GM18498 (cell line): ENCODE results near the gene CDC34.

ENCODE experiments used
- ATAC-seq: cut with Tn5 transposase; IDR thresholded peaks from one replicate; pipeline ENCODE4 v1.9.1; 2021; ENCODE audit warnings: mild to moderate bottlenecking, moderate library complexity; ENCODE audit not compliant: unreplicated experiment

CDC34 gene

DNA sequence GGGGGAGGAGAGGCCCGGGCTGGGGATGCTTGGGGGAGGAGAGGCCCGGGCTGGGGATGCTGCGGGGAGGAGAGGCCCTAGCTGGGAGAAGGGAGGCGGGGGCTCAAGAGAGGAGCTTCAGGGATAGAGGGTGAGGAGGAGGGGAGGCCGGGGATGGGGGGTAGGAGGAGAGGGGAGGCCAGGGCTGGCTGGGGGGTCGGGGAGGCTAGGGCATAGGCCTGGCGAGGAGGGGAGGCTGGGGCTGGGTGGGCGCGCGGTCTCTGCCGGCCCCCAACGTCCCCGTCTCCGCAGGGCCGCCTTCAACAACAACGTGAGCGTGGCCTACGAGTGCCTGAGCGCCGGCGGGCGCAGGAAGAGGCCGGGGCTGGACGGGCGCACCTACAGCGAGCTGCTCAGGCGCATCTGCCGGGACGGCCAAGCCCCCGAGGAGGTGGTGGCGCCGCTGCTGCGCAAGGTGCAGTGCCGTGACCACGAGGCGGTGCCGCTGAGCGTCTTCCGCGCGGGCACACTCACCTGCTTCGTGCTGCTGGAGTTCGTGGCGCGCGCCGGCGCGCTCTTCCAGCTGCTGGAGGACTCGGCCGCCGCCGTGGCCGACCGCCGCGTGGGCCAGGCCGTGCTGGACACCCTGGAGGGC lies 12.8 kb upstream of the CDC34 start:
- no peak for ATAC-seq

DNA sequence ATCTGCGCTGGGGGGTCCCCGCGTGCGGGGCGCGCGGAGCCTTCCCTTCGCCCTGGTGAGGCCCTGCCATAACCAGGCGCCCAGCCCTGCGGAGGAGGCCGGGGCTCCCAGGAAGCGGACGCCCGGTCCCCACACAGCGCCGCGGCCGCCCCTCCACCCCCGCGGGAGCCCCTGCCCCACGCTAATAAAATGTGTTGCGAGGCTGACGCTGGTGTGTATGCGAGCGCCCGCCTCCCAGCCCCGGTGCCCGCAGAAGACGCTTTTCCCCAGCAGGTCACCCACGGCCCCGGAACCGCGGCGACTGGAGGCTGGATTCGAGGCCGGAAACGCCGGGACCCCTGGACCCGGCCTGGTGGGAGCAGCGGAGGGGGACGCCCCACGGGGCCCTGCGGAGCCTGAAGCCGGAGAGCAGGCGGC lies 12.1 kb upstream of the CDC34 start:
- ATAC-seq: no peak

DNA sequence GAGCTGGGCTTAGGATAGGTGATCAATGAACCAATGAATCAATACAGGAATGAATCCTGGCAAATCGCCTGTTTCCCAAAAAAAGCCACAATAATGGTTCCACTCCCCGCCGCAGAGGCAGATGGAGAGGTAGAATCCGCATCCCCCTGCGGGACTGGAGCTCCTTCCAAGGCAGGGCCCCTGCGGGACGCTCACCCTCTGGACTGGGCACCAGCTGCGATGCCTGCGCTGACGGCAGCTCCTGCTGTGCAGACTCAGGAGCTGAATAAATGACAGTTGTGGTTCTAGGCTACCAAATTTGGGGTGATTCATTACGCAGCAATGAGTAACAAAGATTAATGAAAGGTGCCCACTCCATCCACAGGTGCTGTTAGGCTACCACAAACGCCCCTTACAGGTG lies 8.8 kb upstream of the CDC34 start:
- ATAC-seq: no peak

DNA sequence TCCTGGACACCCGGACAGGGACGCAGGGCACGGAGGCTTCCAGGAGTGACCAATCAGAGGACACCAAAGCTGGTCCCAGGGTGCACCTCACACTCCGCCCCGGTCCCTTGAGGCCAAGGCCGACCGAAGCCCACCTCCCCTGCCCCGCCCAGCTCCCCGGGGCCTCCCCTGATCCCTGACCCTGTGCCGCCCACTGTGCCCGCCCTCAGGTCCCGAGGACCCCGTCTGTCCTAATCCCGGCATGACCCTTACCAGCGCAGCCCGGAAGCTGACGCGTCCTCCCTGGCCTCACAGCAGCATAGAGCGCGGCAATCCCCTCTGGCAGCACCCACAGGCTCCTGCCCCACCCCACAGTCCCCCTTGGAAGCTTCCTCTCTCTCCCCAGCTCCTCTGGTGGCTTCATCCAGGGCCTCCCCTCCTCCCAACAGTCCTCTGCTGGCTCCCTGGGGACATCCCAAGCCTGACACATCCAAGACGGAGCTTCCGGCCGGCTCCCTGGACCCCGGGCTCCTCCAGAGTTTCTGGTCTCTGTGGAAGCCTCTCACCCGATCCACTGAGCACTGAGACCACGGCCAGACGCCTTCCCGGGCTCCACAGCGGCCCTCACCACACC lies 7.4 kb upstream of the CDC34 start:
- no peak for ATAC-seq

DNA sequence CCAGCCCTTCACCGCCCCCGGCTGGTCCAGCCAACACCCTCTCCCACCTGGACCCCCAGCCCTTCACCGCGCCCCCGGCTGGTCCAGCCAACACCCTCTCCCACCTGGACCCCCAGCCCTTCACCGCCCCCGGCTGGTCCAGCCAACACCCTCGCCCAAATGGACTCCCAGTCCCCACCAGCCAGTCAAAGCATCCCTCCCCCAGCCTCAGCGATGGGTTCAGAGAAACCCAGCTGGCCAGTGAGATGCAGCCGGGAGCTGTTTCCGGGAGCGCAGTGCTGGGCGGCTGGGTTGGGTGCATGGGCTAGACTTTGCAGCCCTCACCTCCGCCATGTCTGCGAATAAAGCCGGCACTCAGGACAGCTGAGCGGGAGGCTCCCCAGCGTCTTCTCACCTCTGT lies 6.5 kb upstream of the CDC34 start:
- no peak for ATAC-seq

DNA sequence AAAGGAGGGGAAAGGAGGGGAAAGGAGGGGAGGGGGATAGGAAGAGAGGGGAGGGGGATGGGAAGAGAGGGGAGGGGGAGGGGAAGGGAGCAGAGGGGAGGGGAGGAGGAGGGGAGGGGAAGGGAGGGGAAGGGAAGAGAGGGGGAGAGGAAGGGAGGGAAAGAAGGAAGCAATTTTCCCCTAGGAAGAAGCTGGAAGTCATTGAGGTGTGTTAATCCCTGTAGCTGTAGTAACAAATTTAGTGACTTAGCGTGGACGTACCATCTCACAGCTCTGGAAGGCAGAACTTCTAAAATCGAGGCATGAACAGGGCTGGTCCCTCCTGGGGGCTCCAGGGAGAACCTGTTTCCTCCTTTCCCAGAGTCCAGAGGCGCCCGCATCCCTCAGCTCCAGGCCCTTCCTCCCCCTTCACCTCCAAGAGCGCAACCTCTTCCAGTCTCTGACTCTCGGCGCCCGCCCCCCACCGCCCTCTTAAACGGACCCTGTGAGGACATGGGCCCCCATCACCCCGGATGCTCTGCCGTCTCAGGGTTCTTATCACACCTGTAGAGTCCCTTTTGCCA lies 5.6 kb upstream of the CDC34 start:
- ATAC-seq: no peak

DNA sequence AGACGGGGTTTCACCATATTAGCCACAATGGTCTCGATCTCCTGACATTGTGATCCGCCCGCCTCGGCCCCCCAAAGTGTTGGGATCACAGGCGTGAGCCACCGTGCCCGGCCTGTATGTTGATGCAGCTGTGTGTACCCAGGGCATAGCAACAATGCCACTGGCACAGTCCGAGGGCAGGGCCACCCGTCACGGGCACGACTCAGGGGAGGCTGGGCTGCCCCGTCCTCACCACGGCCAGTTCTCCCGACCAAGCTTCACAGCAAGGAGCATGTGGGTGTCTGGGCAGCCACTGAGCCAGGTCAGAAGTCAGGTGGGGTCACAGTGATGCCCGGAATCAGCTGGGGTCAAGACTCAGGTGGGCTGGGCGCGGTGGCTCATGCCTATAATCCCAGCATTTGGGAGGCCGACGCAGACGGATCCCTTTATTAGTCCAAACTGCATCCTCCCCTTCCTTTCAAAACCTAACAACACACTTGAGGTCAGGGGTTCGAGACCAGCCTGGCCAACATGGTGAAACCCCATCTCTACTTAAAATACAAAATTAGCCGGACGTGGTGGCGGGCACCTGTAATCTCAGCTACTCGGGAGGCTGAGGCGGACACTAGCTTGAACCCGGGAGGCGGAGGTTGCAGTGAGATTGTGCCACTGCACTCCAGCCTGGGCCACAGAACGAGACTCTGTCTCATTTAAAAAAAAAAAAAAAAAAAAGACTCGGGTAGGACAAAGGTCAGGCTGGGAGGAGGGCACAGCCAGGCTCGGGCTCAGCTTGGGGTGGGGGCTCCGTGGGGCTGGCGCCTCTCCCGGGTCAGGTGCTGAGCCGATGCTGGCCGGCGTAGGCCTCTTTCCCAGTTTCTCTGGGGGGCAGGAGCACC lies 1.2 kb upstream of the CDC34 start:
- ATAC-seq: no peak

DNA sequence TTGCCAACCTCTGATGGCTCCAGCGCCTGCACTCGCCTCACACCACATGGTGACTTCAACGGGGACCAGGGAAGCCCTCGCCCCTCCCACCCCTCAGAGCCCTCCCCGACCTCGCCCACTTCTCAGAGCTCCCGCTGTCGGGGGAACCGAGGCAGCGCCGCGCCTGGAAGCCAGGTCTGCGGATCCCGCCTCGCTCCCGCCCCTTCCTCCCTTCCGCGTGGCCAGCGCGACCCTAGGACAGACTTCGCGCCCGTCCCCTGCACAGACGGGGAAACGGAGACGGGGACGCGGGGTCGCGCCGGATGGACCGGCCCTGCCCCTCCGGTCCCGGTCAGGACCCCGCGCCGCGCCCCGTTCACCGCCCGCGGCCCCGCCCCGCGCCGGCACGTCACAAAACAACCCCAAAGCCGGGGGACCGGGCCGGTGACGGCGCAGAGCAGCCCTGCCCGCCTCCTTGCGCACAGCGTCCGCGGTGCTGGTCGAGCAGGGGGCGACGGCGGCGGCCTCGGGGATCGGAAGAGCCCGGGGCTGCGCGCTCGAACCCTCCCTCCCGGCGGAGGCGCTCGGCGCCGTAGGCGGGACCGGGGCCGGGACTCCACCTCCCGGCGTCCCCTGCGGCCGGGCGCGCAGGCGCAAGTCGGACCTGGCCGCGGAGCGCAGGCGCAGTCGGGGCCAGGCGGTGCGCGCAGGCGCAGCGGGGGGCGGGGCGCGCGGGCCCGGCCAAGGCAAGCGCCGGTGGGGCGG lies 379 bp upstream of the CDC34 start:
- ATAC-seq: peak; percentile 72

DNA sequence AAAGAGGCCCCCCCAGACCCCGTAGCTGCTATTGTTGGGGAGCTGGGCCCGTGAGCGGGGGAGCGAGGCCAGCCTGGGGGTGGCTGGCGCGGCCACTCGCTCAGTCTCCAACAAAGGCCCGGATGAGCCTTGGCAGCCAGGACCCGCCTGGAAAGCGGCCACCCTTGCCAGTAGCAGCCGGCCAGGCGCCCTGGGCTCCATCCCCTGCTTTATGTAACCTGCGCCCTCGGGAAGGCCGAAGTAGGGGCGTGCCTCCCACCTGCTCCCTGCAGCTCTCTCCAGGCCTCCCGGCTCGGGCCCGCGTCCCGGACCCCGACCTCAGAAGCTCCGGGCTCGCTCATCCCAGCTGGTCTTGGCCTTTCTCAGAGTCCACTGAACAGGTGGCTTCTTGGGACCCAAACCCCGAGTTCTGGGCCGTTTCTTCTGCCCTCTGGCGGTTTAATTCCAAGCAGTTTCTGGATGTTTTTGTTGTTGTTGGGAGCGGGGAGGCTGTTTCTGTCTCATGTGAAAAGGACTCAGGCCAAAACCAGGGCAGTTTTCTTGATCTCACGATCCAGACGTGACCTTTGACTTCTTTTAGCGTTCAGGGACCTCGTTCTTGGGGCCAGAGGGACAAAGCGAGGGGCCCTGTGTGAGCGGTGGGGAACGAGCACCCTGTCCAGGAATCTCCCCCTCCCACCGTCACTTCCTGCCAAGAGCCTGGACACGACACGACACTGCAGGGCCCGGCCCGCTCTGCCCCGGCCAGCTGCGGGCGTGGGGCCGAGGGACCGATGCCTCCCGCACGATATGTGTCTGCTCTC lies 1.2 kb downstream of the CDC34 start:
- ATAC-seq: no peak

DNA sequence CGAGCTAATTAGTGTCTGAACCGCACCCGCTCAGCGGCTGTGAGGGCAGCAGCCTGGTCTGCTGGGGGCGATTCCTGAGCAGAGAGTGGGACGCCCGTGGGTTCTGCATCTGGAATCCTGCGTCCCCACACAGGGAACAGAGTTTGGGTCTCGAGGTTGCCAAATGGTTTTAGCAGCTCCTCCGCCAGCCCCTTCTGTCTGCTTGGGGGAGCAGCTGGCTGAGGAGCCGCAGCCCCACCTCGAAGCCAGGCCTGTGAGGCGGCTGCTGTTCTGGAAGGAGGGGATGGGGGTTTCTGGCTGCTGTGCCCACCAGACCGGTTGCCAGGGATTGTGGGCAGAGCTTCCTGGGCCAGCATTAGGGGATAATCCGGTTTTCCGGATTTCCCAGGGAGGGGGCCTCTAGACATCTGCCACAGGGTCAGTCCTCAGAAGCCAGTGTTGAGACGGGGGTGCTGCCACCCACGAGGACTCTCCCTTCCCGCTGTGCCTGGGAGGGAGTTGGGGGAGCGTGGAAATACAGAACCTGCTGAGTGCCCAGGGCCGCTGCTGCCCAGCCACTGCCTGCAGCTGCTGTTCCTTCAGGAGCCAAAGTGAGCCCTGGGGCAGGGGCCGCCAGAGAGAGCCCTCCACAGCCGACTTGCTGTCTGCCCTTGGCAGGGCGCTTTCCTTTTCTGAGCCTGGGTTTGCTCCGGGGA lies 2.0 kb downstream of the CDC34 start:
- no peak for ATAC-seq

DNA sequence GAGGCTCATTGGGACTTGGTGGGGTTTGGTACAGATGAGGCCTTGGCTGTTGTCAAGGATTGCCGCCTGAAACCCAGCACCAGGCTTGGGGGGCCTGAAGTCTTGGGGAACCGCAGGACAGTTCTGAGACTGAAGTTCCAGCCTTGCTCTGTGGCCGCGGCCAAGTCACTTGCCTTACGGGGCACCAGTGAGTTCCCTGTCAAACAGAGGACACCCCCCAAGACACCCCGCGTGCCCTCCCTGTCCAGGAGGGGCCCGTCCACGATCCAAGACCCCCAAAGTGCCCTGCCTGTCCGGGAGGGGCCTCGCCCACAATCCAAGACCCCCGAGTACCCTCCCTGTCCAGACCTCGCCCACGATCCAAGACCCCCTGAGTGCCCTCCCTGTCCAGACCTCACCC lies 2.5 kb downstream of the CDC34 start:
- no peak for ATAC-seq

DNA sequence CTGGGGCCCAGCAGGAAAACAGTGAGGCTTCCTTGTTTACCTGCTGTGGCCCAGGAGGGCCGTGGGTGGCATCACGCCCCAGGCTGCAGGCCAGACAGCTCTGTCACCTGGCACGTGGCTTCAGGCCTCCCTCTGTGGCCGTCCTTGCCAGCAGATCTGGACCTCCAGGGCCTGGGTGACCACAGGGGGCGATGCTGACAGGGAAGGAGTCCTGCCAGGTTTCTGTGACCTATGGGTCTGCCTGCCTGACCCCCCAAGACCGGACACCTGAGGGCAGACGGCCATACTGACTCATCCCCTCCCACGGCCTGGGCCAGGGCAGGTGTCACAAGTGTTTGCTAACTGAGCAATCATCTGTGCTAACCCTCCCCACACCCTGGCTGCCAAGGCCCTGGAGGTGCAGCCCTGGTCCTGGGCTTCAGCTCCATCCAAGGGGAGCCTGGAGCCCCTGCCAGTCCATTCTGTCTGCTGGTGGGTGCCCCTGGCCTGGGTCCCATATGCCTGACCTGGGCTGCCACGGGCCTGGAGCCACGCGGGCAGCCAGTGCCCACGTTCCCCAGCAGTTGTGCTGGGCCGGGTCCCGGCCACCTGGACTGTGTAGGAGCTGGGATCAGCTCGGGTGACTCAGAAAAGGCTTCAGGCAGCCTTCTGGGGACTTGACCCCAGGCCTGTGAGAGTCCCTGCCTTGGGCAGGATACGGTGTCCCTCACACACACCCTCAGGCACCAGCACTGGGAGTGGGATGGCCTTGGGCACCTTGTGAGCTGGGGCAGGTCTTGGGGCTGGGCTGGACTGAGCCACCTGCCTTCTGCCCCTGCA lies 3.7 kb downstream of the CDC34 start:
- no peak for ATAC-seq

DNA sequence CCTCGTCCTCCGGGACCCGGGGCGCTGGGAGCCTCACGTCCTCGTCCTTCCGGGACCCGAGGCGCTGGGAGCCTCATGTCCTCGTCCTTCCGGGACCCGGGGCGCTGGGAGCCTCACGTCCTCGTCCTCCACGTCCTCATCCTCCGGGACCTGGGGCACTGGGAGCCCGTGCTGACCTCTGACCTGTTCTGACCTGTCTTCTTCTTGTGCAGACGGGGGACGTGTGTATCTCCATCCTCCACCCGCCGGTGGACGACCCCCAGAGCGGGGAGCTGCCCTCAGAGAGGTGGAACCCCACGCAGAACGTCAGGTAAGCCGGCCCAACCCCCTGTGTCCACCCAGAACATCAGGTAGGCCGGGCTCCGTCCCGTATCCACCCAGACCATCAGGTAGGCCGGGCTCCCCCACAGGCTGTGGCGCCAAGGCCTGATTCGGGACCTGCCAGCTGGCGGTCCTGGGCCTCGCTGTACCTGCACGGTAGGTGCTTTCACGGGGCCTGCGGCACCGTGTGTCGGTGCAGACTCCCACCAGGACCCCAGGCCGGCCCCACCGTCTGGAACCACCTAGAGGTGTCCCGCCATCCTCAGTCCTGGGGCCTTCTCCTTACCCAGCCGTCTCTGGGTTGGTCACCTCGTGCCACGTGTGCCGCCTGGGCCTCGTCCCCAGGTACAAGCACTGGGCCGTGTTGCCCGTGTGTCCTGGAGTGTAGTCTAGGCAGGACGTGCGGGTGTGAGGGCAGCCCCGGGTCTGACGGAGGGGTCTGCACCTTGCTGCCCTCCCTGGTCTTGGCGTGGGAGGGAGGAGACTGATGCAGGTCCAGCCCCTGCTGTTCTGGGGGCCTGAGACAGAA lies 4.7 kb downstream of the CDC34 start:
- ATAC-seq: no peak

DNA sequence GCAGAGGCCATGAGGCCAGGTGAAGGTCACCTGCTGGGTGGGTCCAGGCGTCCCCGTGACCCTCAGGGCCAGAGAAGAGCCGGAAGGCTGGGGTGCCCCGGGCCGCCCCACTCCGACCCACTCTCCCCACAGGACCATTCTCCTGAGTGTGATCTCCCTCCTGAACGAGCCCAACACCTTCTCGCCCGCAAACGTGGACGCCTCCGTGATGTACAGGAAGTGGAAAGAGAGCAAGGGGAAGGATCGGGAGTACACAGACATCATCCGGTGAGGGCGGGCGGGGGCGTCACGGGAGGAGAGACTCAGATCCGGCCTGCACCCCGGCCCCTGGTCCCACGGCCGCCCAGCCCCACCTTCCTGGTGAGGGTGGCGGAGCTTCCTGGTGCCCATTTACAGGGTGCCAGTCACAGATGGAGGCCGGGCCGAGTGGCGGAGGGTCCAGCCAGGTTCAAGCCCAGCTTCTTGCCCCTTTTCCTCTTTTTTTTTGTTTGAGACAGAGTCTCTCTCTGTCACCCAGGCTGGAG lies 5.4 kb downstream of the CDC34 start:
- ATAC-seq: no peak

DNA sequence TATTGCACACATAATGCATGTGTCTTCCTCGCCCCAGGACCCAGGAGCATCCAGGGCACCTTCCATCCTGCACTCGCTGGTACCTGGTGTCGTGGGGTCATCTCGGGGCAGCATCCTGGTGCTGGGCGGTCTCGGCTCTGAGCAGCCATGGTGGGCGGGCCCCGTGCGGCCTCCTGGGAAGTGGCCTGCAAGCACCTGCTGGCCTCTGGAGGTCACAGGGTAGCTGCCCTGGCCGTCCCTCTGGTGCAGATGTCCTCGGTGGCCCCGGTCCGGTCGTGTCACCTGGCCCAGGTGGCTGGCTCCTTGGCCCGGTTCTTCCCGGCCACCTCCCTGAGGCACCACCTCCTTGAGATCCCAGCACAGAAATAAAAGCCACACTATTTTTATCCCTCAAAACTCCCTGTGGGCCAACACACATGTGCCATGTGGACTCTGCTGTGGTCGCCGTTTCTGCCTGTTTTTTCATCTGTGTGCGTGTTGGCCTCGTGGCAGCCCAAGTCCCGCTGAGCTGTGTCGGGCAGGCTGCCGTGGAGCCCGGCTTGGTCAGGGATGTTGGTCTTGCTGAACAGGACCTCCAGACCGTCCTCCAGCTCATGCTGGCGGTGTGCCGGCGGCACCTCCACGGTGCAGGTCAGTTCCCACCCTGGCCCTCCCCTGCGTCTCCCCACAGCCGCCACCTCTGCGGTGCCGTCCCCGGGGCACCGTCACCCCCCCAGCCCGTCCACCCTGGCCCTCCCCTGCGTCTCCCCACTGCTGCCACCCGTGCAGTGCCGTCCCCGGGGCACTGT lies 7.3 kb downstream of the CDC34 start:
- ATAC-seq: no peak

DNA sequence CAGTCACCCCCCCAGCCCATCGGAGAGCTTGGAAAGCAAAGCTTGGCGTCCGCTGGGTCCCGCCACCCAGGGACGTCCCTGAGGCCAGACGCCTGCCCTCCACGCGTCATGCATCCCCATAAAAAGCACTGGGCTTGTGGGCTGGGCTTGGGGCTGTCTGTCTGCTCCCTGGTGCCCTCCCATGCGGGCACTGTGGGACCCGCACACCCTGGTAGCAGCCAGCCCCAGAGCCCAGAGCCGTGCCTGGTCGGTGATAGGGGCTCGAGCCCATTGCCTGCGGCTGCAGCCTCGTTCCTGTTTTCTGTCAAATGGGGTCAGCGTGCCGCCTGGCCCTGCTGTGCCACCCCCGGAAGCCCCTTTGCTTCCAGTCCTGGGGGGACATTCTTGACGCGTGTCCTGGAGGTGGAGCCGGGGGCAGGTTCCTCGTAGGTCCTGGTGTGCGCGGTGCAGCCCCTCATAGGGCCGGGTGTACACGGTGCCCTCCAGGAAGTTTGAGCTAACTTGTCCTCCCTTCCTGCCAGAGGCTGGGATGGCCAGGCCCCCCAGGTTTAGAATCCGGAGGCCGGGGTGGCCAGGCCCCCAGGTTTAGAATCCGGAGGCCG lies 8.0 kb downstream of the CDC34 start:
- ATAC-seq: no peak
